WTC11 (cell line): ENCODE data around the gene SECISBP2L.

Experiments
- ETV6 ChIP-seq: sonication (generic); formaldehyde crosslinking; IDR thresholded peaks from 2 replicates; pipeline ENCODE4 v1.8.1; 2022; ENCODE audit warnings: mild to moderate bottlenecking, missing genetic modification reagents
- GABPB1 ChIP-seq: sonication (generic); formaldehyde crosslinking; IDR thresholded peaks from 2 replicates; pipeline ENCODE4 v1.8.1; 2023; ENCODE audit warnings: mild to moderate bottlenecking, missing genetic modification reagents
- JUN ChIP-seq: sonication (generic); formaldehyde crosslinking; IDR thresholded peaks from 2 replicates; pipeline ENCODE4 v1.8.0; 2023; ENCODE audit warnings: mild to moderate bottlenecking, missing genetic modification reagents
- KAT7 ChIP-seq: sonication (generic); formaldehyde crosslinking; IDR thresholded peaks from 2 replicates; pipeline ENCODE4 v1.8.1; 2023; ENCODE audit warnings: missing genetic modification reagents, mild to moderate bottlenecking, borderline replicate concordance
- NFYB ChIP-seq: sonication (generic); formaldehyde crosslinking; conservative IDR thresholded peaks from 2 replicates; pipeline ENCODE4 v1.8.0; 2022; ENCODE audit warnings: low read depth, missing genetic modification reagents
- NR1H2 ChIP-seq: sonication (generic); formaldehyde crosslinking; IDR thresholded peaks from 2 replicates; pipeline ENCODE4 v1.9.0; 2021; ENCODE audit warnings: mild to moderate bottlenecking, moderate library complexity, missing genetic modification reagents
- TCF7 ChIP-seq: sonication (generic); formaldehyde crosslinking; IDR thresholded peaks from 2 replicates; pipeline ENCODE4 v1.8.0; 2022; ENCODE audit warnings: mild to moderate bottlenecking, low read depth, missing genetic modification reagents, moderate library complexity
- TF ChIP-seq, protein P1 (sequence below): fragments of 200-600 bp; IDR thresholded peaks from 2 replicates; pipeline ENCODE4 v1.8.0; 2022; ENCODE audit warnings: antibody characterized with exemption
- TF ChIP-seq, protein P2 (sequence below): sonication (generic); formaldehyde crosslinking; IDR thresholded peaks from 2 replicates; pipeline ENCODE4 v1.8.1; 2022; ENCODE audit warnings: missing genetic modification reagents, borderline replicate concordance
- TF ChIP-seq, protein P3 (sequence below): sonication (generic); formaldehyde crosslinking; IDR thresholded peaks from 2 replicates; pipeline ENCODE4 v1.8.0; 2022; ENCODE audit warnings: mild to moderate bottlenecking, missing genetic modification reagents
- TF ChIP-seq, protein P4 (sequence below): sonication (generic); formaldehyde crosslinking; IDR thresholded peaks from 2 replicates; pipeline ENCODE4 v1.8.0; 2022; ENCODE audit warnings: mild to moderate bottlenecking, missing genetic modification reagents
- TF ChIP-seq, protein P5 (sequence below): sonication (generic); formaldehyde crosslinking; IDR thresholded peaks from 2 replicates; pipeline ENCODE4 v1.8.1; 2022; ENCODE audit warnings: low read depth, missing genetic modification reagents, borderline replicate concordance
- TF ChIP-seq, protein P6 (sequence below): sonication (generic); formaldehyde crosslinking; IDR thresholded peaks from 2 replicates; pipeline ENCODE4 v1.8.0; 2022; ENCODE audit warnings: mild to moderate bottlenecking, missing genetic modification reagents

DNA sequence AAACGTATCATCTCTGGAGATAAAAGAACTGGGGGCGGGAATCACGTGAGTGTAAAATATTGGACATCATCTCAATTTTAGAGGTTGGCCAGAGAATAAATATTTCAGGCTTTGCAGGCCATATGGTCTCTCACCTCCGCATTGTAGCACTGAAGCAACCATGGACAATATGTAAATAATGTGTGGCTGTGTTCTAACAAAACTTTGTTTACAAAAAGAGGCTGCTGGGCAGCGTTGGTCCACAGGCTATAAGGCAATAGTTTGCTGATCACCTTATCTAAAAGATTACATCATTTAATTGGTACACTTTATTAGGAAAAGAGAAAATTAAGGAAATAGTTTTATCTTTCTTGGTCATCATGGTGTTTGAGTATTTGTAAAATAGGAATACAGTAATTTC is 60.0 kb downstream of the SECISBP2L start:
- TF ChIP-seq, protein P1, sequence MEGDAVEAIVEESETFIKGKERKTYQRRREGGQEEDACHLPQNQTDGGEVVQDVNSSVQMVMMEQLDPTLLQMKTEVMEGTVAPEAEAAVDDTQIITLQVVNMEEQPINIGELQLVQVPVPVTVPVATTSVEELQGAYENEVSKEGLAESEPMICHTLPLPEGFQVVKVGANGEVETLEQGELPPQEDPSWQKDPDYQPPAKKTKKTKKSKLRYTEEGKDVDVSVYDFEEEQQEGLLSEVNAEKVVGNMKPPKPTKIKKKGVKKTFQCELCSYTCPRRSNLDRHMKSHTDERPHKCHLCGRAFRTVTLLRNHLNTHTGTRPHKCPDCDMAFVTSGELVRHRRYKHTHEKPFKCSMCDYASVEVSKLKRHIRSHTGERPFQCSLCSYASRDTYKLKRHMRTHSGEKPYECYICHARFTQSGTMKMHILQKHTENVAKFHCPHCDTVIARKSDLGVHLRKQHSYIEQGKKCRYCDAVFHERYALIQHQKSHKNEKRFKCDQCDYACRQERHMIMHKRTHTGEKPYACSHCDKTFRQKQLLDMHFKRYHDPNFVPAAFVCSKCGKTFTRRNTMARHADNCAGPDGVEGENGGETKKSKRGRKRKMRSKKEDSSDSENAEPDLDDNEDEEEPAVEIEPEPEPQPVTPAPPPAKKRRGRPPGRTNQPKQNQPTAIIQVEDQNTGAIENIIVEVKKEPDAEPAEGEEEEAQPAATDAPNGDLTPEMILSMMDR: no peak
- TF ChIP-seq GABPB1 (CRISPR knock-in tag): no peak
- TF ChIP-seq, protein P2, sequence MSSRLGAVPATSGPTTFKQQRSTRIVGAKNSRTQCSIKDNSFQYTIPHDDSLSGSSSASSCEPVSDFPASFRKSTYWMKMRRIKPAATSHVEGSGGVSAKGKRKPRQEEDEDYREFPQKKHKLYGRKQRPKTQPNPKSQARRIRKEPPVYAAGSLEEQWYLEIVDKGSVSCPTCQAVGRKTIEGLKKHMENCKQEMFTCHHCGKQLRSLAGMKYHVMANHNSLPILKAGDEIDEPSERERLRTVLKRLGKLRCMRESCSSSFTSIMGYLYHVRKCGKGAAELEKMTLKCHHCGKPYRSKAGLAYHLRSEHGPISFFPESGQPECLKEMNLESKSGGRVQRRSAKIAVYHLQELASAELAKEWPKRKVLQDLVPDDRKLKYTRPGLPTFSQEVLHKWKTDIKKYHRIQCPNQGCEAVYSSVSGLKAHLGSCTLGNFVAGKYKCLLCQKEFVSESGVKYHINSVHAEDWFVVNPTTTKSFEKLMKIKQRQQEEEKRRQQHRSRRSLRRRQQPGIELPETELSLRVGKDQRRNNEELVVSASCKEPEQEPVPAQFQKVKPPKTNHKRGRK: no peak
- TF ChIP-seq, protein P3, sequence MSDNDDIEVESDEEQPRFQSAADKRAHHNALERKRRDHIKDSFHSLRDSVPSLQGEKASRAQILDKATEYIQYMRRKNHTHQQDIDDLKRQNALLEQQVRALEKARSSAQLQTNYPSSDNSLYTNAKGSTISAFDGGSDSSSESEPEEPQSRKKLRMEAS (CRISPR knock-in tag): no peak
- TF ChIP-seq, protein P4, sequence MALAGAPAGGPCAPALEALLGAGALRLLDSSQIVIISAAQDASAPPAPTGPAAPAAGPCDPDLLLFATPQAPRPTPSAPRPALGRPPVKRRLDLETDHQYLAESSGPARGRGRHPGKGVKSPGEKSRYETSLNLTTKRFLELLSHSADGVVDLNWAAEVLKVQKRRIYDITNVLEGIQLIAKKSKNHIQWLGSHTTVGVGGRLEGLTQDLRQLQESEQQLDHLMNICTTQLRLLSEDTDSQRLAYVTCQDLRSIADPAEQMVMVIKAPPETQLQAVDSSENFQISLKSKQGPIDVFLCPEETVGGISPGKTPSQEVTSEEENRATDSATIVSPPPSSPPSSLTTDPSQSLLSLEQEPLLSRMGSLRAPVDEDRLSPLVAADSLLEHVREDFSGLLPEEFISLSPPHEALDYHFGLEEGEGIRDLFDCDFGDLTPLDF: no peak
- no peak for TF ChIP-seq TCF7 (CRISPR knock-in tag)
- TF ChIP-seq, protein P5, sequence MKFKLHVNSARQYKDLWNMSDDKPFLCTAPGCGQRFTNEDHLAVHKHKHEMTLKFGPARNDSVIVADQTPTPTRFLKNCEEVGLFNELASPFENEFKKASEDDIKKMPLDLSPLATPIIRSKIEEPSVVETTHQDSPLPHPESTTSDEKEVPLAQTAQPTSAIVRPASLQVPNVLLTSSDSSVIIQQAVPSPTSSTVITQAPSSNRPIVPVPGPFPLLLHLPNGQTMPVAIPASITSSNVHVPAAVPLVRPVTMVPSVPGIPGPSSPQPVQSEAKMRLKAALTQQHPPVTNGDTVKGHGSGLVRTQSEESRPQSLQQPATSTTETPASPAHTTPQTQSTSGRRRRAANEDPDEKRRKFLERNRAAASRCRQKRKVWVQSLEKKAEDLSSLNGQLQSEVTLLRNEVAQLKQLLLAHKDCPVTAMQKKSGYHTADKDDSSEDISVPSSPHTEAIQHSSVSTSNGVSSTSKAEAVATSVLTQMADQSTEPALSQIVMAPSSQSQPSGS (CRISPR knock-in tag): no peak
- TF ChIP-seq, protein P6, sequence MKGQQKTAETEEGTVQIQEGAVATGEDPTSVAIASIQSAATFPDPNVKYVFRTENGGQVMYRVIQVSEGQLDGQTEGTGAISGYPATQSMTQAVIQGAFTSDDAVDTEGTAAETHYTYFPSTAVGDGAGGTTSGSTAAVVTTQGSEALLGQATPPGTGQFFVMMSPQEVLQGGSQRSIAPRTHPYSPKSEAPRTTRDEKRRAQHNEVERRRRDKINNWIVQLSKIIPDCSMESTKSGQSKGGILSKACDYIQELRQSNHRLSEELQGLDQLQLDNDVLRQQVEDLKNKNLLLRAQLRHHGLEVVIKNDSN (CRISPR knock-in tag): no peak
- no peak for TF ChIP-seq KAT7
- no peak for TF ChIP-seq ETV6 (CRISPR knock-in tag)
- no peak for TF ChIP-seq NR1H2 (CRISPR knock-in tag)
- TF ChIP-seq JUN: no peak
- TF ChIP-seq NFYB (CRISPR knock-in tag): no peak
